KMS-11 (cell line): ENCODE data around the gene GMPPA.

Experiments used
- H2AFZ ChIP-seq: fragments of 200-600 bp; sonication (generic); 2 replicates; pipeline ENCODE4 v1.6.1; 2016; ENCODE audit warnings: antibody characterized with exemption, mixed run types, low read depth
- H3K27ac ChIP-seq: fragments of 200-600 bp; sonication (generic); 2 replicates; pipeline ENCODE4 v1.6.1; 2016; ENCODE audit warnings: mild to moderate bottlenecking, mixed run types
- H3K27me3 ChIP-seq: fragments of 200-600 bp; sonication (generic); 2 replicates; pipeline ENCODE4 v1.6.1; 2017; ENCODE audit warnings: mild to moderate bottlenecking, low read depth, mixed run types, moderate library complexity; ENCODE audit not compliant: insufficient read depth
- H3K36me3 ChIP-seq: fragments of 200-600 bp; sonication (generic); 2 replicates; pipeline ENCODE4 v1.6.1; 2017; ENCODE audit warnings: mild to moderate bottlenecking, mixed run types; ENCODE audit not compliant: insufficient read depth
- H3K4me1 ChIP-seq: fragments of 200-600 bp; sonication (generic); 2 replicates; pipeline ENCODE4 v1.6.1; 2016; ENCODE audit warnings: mild to moderate bottlenecking, low read depth, mixed run types; ENCODE audit not compliant: poor library complexity, severe bottlenecking
- H3K4me2 ChIP-seq: fragments of 200-600 bp; sonication (generic); 2 replicates; pipeline ENCODE4 v1.7.0; 2016; ENCODE audit warnings: mild to moderate bottlenecking, mixed run types
- H3K4me3 ChIP-seq: fragments of 200-600 bp; sonication (generic); IDR thresholded peaks from 2 replicates; pipeline ENCODE4 v1.6.1; 2017; ENCODE audit warnings: low read depth, low read length, mixed read lengths; ENCODE audit not compliant: insufficient read depth
- H3K79me2 ChIP-seq: fragments of 200-600 bp; sonication (generic); 2 replicates; pipeline ENCODE4 v1.6.1; 2016; ENCODE audit warnings: low read depth, mixed run types; ENCODE audit not compliant: insufficient read depth
- H3K9ac ChIP-seq: fragments of 200-600 bp; sonication (generic); 2 replicates; pipeline ENCODE4 v1.6.1; 2016; ENCODE audit warnings: mild to moderate bottlenecking, mixed run types
- H4K20me1 ChIP-seq: fragments of 200-600 bp; sonication (generic); 2 replicates; pipeline ENCODE4 v1.6.1; 2016; ENCODE audit warnings: mild to moderate bottlenecking, mixed run types; ENCODE audit not compliant: insufficient read depth
- TF ChIP-seq, protein P1 (sequence below): fragments of 200-600 bp; sonication (generic); conservative IDR thresholded peaks from 2 replicates; pipeline ENCODE4 v1.6.1; 2017; ENCODE audit warnings: low read depth, mild to moderate bottlenecking, antibody characterized with exemption, low read length, moderate library complexity, mixed read lengths

Gene GMPPA

DNA sequence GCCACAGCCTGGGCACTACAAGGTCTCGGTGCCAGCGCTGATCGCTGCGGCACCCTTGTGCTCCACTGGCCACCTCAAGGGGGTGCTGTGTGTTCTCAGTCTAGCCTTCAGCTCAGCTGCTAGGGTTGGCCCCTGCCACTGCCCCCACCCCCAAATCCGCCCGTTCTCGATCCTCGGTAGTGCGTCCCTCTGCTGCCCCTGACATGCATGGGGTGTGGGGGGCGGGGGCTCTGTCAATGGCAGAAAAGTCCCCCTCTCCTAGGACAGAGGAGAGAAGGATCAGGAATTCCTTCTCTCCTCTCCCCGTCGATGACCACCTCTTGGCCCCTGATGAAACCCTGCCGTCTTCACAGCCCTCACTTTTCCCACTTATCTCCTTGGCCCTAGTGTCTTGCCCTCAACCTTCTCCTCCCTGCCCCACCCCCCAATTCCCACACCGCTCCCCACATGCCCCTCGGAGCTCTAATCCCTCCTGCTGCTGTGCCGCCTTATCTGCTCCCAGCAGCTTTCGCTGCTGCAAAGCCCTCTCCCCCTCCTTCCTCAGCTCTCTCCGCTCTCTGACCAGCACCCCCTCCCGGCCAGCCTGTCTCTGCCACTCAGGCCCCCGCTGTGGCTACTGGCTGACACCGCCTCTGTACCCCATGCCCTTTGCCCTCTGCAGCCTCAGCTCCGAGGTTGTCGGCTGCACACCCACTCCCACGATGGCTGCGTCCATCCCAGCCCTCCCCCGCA lies 11.3 kb downstream of the GMPPA start:
- no peaks in the 10 kb centered on the region for H3K79me2 ChIP-seq
- no peak overlapping the region for H3K9ac ChIP-seq
- no peak overlapping the region for H3K4me3 ChIP-seq
- peaks cover 49% of the 10 kb centered on the region for H3K27me3 ChIP-seq
- H3K36me3 ChIP-seq = no peaks in the 10 kb centered on the region
- peaks cover 5% of the 10 kb centered on the region for H3K4me1 ChIP-seq
- TF ChIP-seq, protein P1, sequence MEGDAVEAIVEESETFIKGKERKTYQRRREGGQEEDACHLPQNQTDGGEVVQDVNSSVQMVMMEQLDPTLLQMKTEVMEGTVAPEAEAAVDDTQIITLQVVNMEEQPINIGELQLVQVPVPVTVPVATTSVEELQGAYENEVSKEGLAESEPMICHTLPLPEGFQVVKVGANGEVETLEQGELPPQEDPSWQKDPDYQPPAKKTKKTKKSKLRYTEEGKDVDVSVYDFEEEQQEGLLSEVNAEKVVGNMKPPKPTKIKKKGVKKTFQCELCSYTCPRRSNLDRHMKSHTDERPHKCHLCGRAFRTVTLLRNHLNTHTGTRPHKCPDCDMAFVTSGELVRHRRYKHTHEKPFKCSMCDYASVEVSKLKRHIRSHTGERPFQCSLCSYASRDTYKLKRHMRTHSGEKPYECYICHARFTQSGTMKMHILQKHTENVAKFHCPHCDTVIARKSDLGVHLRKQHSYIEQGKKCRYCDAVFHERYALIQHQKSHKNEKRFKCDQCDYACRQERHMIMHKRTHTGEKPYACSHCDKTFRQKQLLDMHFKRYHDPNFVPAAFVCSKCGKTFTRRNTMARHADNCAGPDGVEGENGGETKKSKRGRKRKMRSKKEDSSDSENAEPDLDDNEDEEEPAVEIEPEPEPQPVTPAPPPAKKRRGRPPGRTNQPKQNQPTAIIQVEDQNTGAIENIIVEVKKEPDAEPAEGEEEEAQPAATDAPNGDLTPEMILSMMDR = peak; percentile 54; the same call in 1 of the 2 replicates
- no peak overlapping the region for H2AFZ ChIP-seq
- no peak overlapping the region for H3K27ac ChIP-seq
- no peaks in the 10 kb centered on the region for H4K20me1 ChIP-seq
- H3K4me2 ChIP-seq = no peak overlapping the region; the same call in 1 of the 2 replicates

GRCh38 chr2:219510512-219511135 lies 11.9 kb downstream of the GMPPA start:
- Histone ChIP-seq H3K36me3 (no peaks in the 10 kb centered on the region), H3K4me2 (no peak overlapping the region), H3K27me3 (peaks cover 54% of the 10 kb centered on the region), H3K4me1 (peaks cover 5% of the 10 kb centered on the region), H3K4me3 (no peak overlapping the region), H3K9ac (no peak overlapping the region), H4K20me1 (no peaks in the 10 kb centered on the region), H3K79me2 (no peaks in the 10 kb centered on the region), H2AFZ (no peak overlapping the region), H3K27ac (no peak overlapping the region)
- TF ChIP-seq, protein P1 = no peak

DNA sequence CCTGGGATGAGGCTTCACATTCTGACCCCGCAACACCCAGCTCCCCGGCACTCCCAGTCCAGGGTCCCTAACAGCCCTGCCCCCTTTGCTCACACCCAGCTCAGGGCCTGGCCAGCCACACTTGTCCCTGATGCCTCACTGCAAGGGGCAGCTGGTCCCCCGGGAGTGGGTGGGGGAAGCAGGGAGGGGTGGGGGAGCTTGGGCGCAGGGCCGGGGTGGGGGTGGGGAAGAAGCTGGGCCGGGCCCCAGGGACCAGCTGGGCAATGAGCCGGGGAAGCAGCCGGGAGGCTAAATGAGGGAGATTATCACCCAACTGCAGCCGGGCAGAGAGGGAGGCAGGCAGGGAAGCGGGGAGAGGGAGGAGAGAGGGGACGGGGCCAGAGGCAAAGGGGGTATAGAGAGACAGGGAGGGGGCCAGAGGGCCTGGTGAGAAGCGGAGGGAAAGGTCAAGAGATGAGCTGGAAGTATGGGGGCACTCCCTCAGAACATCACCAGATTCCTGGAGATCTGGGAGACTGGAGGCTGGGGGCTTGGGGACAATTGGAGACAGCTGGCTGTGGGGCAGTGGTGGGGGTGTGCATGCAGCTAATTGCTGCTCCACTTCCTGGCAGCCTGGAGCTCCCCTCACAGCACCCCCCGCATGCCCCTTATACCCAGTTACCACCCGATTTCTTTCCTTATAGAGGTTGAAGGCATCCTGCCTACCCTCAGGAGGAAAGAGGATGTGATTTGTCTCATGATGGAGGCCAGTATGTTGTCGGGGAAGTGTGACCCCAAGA lies 13.0 kb downstream of the GMPPA start:
- Histone ChIP-seq H3K27me3 (peaks cover 65% of the 10 kb centered on the region), H3K4me2 (no peak overlapping the region), H3K4me1 (peaks cover 5% of the 10 kb centered on the region), H2AFZ (no peak overlapping the region), H3K27ac (no peak overlapping the region), H4K20me1 (no peaks in the 10 kb centered on the region), H3K36me3 (no peaks in the 10 kb centered on the region), H3K79me2 (no peaks in the 10 kb centered on the region), H3K4me3 (no peak overlapping the region), H3K9ac (no peak overlapping the region)
- TF ChIP-seq, protein P1 = no peak

DNA sequence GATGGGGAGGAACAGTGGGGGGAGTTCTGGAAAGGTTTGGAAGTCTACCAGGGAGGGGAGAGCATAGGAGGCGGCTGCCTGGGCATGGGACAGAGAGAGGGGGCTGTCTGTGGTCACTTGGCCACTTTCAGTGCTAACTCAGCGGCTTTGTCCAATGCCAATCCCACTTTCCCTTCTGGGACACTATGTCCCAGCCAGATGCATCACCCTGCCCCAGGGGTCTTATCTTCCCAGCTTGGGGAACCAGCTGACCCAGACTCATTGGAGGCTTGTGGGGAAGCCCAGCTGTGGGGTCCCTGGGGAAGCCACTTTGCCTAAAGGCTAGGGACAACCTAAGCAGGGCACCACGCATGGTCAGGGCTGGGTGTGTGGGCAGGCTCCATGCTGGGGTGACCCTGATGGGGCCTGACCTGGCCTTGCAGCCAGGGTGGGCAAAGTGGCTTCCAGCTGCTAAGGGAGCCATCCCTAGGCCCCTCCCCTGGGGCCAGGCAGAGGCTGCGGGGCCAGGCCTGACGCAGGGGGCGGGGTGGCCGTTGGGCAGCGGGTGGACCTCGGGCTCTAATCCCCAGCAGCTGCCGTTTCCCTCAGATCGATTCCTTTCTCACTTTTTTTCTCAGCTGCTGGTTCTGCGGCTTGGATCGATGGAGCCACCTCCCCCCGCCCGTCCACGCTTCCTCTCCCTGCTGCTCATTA lies 14.0 kb downstream of the GMPPA start:
- Histone ChIP-seq H4K20me1 (no peaks in the 10 kb centered on the region), H2AFZ (no peak overlapping the region), H3K4me2 (no peak overlapping the region), H3K4me1 (peaks cover 5% of the 10 kb centered on the region), H3K36me3 (no peaks in the 10 kb centered on the region), H3K9ac (no peak overlapping the region), H3K4me3 (no peak overlapping the region), H3K27me3 (peaks cover 74% of the 10 kb centered on the region), H3K27ac (no peak overlapping the region), H3K79me2 (no peaks in the 10 kb centered on the region)
- TF ChIP-seq, protein P1 = no peak
